HG03159 (cell line): Measurements from ENCODE around the gene PITPNC1.
A peak's percentile ranks its signal among the peaks of the same experiment; 100 is the strongest.
"Not testable (repeated sequence)": the region's sequence is repeated elsewhere in the genome, so short reads cannot be mapped to it uniquely, and the experiment has no call there.

ENCODE experiments used
- ATAC-seq: cut with Tn5 transposase; IDR thresholded peaks from one replicate; pipeline ENCODE4 v1.9.1; 2021; ENCODE audit warnings: mild to moderate bottlenecking, moderate library complexity; ENCODE audit not compliant: unreplicated experiment

Gene PITPNC1

DNA sequence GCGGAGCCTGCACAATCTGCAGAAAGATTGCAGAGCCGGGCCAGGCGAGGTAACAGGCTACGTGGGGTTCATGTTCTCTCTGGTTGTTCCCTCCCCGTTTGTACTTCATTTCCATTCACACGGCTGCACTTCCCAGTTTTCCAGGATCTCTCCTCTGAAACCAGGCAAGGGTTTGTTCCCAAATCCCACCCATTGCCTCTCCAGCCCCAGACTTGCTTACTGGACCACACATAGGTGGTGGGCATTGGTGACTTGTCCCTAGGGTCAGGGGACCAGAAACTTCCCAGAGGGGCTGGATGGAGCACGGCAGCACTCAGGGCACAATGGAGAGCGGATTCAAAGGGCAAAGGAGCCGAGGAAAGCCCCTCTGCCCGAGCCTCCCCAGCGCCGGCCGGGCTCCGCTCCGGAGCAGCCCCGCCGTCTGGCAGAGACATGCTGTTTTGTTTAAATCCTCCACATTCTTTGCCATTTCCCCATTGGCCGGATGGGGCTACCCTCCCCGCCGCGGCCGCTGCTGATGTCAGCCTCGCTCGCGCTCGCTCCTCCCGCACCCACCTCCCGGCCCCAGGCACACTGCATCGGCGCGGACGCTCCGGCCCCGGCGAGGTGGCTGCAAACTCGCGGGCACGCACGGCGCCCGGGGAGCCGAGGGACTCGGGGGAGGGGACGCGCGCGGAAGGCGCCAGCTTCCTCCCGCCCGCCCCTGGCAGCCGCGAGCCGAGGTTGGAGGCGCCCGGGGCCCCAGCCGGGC, at the start of gene PITPNC1:
Gene PITPNC1 (plus strand): TSS at position 545 of the 751 bp plus-strand sequence.
- ATAC-seq = peak; percentile 65

DNA sequence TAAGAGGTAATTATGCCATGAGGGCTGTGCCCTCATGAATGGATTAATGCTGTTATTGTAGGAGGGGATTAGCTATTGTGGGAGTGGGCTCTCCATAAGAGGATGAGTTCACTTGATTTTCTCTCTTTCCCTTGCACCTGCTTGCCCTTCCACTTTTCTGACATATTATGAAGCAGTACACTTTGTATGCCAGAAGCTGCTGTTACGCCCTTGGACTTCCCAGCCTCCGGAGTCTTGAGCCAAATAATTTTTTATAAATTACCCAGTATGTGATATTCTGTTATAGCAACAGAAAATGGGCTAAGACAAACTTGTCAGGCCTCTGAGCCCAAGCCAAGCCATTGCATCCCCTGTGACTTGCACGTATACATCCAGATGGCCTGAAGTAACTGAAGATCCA, 49.1 kb upstream of the PITPNC1 start:
- no peak for ATAC-seq

DNA sequence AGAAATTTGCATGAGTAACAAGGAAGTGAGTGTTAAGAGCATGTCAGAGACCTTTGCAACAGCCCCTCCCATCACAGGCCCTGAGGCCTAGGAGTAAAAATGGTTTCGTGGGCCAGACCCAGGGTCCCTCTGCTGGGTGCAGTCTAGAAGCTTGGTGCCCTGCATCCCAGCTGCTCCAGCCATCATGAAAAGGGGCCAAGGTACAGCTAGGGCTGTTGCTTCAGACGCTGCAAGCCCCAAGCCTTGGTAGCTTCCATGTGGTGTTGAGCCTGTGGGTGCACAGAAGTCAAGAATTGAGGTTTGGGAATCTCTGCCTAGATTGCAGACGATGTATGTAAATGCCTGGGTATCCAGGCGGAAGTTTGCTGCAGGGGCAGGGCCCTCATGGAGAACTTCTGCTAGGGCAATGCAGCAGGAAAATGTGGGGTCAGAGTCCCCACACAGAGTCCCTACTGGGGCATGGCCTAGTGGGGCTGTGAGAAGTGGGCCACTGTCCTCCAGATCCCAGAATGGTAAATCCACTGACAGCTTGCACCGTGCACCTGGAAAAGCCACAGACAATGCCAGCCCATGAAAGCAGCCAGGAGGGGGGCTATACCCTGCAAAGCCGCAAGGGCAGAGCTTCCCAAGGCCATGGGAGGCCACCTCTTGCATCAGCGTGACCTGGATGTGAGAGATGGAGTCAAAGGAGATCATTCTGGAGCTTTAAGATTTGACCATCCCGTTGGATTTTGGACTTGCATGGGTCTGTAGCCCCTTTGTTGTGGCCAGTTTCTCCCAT, 45.5 kb upstream of the PITPNC1 start:
- not testable (repeated sequence) for ATAC-seq

DNA sequence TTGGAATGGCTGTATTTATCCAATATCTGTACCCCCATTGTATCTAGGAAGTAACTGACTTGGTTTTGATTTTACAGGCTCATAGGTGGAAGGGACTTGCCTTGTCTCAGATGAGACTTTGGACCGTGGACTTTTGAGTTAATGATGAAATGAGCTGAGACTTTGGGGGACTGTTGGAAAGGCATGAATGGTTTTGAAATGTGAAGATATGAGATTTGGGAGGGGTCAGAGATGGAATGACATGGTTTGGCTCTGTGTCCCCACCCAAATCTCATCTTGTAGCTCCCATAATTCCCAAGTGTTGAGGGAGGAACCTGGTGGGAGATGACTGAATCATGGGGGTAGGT, 44.9 kb upstream of the PITPNC1 start:
- ATAC-seq = not testable (repeated sequence)

DNA sequence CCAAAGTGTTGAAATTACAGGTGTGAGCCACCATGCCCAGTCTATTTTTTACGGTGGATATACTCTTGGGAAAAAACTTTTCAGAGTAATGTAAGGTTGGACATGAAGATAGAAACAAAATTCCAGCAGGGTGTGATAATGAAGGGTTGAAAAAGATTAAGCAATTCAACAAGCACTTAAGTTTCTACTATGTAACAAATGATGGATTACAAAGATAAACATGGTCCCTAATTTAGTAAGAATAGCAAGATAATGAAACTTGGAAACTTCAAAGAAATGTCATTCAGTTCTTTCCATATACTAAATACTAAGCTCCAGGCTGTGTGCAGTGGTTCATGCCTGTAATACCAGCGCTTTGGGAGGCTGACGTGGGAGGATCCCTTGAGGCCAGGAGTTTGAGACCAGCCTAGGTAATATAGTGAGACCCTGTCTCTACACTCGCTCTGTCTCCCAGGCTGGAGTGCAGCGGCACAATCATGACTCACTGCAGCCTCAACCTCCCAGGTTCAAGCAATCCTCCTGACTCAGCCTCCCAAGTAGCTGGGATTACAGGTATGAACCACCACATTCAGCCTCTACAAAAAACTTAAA, 41.7 kb upstream of the PITPNC1 start:
- no peak for ATAC-seq

DNA sequence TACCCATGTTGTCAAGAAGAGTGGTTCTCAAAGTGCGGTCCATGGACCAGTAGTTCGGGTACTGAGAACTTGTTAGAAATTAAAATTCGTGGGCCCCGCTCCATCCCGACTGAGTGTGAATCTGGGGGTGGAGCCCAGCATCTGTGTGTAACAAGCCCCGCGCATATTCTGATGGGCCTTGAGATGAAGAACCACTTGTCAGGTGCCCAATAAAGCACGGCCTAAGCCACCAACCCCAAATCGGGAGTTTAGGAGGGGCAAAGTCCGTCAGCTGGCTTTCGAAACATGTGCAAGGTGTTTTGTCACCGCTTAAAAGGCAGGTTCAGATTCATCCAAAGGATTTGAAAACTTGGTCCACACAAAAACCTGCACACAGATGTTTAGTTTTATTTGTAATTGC, 40.2 kb upstream of the PITPNC1 start:
- ATAC-seq = no peak

DNA sequence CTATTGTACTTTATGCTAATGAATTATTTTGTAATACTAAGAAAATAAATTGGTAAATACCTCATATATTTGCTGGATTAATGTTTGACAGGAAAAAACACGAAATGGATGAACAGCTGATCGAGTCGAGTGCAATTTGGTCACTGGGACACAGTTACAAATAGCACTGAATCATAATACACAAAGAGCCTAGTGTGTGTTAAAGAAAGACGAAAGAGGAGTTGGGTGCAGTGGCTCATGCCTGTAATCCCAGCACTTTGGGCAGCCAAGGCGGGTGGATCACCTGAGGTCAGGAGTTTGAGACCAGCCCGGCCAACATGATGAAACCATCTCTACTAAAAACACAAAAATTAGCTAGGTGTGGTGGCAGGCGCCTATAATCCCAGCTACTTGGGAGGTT, 38.7 kb upstream of the PITPNC1 start:
- not testable (repeated sequence) for ATAC-seq

DNA sequence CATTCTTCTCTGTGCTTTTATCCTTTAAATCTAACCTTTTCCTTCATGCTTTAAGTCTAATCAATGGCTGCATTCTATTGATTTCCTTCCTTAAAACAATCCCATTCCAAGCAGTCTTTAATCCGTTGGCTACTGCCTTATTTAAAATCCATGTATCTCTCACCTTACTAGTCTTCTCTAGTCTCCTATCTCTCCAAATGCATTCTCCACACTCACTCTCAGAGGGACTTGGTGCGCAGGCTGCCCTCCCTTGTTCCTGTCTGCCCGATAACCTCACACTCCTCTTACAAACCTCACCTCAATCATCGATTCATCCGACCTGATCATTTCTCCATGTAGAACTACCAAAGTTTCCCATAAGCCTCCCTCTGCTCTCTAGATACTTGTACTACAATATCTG, 33.8 kb upstream of the PITPNC1 start:
- ATAC-seq = no peak

DNA sequence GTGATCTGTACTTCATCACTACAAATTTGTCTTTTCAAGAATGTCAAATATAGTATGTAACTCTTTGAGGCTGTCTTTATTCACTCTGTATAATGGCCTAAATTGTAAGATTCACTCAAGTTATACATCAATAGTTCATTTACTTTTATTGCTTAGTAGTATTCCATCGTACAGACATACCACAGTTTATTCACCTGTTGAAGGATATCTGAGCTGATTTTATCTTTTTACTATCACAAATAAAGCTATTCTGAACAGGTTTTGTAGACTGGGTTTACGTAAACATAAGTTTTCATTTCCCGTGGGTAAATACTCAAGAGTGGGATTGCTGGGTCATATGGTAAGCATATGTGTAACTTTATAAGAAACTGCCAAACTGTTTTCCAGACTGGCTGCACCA, 29.3 kb upstream of the PITPNC1 start:
- ATAC-seq = no peak

DNA sequence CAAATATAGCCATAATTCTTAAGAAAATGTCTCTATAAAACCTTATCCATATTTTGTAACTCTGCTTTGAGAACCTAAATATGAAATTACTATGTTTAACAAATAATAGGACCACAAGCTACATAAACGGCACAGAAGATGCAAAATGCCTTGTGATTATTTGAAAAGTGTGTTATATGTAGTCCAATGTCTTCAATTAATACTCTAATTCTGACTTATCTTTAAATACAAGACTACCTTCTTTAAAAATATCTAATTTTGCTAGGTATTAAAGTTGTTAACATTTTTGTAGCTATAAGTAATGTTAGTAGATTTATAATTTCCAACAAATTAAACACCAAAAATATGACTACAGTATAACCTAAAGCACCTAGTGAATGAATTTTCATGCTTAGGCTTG, 27.7 kb upstream of the PITPNC1 start:
- ATAC-seq = no peak

DNA sequence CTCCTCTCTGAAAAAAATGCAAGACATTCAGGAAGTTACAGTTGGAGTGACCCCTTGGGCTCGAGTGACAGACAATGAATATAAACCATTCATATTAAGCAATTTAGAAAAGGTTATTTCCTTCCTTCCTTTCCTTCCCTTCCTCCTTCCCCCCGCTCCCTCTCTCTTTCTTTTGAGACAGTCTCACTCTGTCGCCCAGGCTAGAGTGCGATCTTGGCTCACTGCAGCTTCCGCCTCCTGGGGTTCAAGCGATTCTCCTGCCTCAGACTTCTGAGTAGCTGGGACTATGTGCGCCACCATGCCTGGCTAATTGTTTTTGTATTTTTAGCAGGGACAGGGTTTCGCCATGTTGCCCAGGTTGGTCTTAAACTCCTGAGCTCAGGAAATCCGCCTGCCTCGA, 23.9 kb upstream of the PITPNC1 start:
- ATAC-seq = no peak

DNA sequence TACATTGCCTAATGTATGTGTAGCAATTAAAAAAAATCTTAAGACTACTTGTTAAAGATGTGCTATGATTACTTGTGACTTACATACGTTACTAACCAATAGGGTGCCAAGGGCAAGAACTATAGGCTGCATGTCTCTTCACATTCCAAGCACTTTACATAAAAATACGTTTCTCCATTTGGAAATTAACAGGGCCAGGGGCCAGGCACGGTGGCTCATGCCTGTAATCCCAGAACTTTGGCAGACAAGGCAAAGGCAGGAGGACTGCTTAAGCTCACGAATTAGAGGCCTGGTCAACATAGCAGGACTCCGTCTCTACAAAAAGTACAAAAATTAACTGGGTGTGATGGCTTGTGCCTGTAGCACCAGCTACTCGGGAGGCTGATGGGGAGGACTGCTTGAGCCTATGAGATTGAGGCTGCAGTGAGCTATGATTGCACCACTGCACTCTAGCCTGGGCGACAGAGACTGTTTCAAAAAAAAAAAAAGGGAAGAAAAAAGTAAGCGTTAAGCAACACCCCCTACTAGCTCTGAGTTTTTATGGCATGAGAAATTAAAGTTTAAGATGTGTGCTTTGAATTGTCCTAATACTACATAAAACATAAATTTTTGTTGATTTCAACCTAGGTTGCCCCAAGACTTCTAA, 23.0 kb upstream of the PITPNC1 start:
- ATAC-seq = no peak

DNA sequence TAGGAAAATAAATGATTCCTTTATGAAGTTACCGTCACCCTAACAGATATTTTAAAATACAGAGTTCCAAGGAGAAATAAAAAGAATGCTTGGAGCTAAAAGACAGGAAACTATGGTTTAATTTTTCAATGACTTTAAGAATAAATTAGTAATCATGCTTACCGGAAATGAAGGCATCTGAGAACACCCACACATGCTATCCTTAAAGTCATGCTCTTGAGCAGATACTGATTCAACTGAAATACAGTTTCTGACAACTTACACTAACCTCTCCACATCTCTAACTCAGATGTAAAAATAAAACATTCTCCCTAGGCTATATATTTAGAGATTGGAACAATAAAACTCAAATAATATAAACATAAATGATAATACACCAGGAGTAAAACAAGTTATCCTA, 18.5 kb upstream of the PITPNC1 start:
- ATAC-seq = no peak

DNA sequence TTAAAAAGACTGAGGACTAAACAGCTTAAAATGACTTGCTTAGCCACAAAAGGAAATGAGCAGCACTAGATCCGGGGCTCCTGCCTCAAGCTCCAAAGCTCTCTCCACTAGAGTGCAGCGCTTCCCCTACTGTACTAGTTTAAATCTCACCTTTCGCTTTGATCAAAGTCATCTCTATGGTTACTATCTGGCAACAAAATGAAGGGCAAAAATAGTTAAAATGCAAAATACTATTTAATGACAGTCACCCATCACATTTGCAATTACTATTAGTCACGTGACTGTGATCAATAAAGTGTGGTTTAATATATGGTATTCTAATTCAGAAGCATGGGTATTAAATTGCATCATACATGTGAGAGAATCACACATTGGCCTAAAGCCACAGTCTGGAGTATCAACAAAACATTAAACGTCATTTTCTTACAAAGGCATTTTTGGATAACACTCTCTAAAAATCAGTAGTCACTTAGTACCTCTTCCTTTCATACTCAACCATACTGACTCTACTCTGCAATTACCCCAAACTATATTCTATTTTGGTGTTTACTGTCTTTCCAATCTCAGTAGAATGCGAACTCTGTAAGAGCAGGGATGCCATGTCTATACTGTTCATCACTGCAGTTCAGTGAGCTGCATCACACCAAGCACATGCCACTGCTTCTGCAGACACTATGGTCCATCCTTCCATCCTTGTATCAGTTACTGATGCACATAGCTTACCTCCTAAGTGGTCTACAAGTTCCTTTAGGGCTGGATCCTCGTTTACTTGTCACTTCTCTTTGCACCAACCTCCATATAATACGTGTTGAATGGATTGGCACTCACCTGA, 16.9 kb upstream of the PITPNC1 start:
- no peak for ATAC-seq

DNA sequence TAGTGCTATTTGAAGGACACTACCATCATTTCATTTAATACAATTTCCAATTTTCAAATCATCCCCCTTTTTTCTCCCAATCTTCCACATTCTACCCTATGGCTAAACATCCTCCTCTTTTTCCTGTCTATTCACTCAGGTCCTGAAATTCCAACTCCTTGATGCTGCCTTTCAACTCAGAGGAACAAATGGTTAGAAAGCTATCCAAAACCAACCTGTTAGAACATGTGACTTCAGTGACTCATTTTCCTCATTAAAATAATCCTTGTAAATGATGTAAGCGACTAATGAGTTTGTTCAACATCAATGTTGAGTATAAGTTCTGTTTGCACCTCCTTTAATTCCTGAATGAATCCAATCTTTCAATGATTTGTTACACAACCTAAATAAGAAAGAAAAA, 16.2 kb upstream of the PITPNC1 start:
- ATAC-seq = no peak

DNA sequence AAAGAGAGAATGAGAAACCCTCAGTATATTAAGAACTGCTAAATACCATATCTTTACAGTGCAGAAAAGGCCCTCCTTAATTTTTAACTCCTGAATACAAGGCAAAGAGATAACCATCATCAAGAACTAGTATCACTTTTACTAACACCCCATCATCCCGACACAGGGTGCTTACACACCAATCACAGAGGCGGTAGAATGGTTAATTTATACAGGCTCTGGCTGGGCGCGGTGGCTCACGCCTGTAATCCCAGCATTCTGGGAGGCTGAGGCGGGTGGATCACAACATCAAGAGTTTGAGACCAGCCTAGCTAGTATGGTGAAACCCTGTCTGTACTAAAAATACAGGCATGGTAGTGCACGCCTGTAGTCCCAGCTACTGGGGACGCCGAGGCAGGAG, 14.9 kb upstream of the PITPNC1 start:
- no peak for ATAC-seq

DNA sequence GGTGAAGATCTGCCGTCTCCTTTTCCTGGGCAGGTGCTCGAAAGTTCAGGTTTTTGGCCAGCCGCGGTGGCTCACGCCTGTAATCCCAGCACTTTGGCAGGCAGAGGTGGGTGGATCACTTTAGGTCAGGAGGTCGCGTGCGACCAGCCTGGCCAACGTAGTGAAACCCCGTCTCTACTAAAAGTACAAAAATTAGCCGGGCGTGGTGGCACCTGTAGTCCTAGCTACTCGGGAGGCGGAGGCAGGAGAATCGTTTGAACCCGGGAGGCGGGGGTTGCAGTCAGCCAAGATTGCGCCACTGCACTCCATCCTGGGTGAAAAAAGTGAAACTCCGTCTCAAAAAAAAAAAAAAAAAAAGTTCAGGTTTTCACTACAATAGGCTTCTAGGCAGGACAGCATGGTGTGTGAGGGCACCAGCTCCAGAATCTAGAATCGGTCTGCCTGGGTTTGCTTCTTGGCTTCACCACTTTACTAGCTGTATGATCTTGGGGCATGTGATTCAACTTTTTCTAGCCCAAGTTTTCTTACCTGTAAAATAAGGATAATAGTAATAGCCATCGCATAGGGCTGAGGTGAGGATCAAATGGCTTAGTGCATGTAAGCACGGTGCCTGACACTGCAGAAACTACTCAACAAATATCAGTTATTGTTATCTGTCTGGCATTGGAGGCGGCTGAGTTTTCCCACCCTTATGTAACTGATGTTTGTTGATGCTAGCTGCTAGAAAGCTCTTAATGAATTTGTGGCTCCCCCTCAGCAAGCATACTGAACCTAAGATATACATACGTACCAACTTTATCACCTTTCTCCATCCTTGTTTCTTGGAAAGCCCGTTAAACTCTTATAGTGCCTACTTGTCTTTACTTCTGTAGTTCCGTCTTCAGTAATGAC, 12.0 kb upstream of the PITPNC1 start:
- no peak for ATAC-seq

DNA sequence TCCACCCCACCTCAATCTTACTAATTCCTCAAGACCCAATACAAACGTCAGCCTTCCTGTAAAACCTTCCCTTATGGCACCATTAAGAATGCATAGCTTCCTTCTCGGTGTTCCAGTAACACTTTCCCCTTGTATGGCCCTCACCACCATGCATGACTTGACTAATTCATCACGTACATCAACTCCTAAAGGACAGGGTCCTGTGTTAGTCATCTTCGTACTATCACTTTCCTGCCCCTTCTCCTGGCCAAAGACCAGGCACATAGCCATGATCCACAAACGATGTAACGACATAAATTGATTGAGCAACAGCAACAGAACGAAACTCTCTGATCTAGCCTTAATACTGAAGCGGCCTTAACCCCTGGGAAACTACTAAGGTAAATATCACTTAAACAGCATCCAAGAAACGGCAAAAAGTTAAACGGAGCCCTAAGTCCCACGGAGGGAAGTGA, 11.3 kb upstream of the PITPNC1 start:
- ATAC-seq = no peak
